ENCODE measurements around the gene PHRF1. TPM values are rescaled to one million over a fixed set of nuclear protein-coding genes. Genes with fewer than 3 reads are reported as not detected.

The PHRF1 gene
- total and polyA plus RNA-seq, 9 of the 15 experiments (the other 6 are each of a cell fraction or from before 2014, with no cell fraction given) = 0.07 to 37.2 (median 7.7) TPM

- TF ChIP-seq U2AF2 (optimal IDR thresholded peaks at IDR 0.05; ENCODE audit: low read depth, low read length) (no peak), ZBTB12 (CRISPR knock-in tag; IDR thresholded peaks at IDR 0.05) (no peak), TAF9B (IDR thresholded peaks at IDR 0.05; ENCODE audit: partially characterized antibody) (no peak)
These were observed 83.3 kb downstream of the PHRF1 start (continued) for GRCh38 chr11:659532-660085.

- peaks cover 85% of the 10 kb centered on the region; the same call in 2 of the 3 replicates for H3K36me3 ChIP-seq (ENCODE audit: control insufficient read depth, insufficient read depth, low read length)
- POLR2A ChIA-PET = interaction anchor here (0.7 to 1.2 kb wide), 4 partner anchors 12 to 84 kb away, joined by 3 to 4 read pairs (median 3); partner anchors contain the start of genes DEAF1 and TMEM80
- FAIRE-seq (no peak), ATAC-seq (no peak), DNase-seq (ENCODE audit: extremely low read depth in 1 of 4, low spot score in 3 of 4) (peak in 1 of 4 experiments; percentile 8)
- in situ Hi-C loops (cut with MboI) (no loop called here), intact Hi-C loops (cut with micrococcal nuclease) (no loop called here)
- peaks cover 2% of the 10 kb centered on the region; the same call in 1 of the 2 replicates for H3K9me3 ChIP-seq (replicated peaks; ENCODE audit: control insufficient read depth, insufficient read depth, low read depth, low read length)
- H3K9ac ChIP-seq (ENCODE audit: insufficient read depth in 1 of 2, low read depth in 2 of 2, low read length in 2 of 2) = peak overlapping the region in 1 of 2 experiments; percentile 41; a peak in 1 of 4 replicates
- H3K9me1 ChIP-seq (ENCODE audit: control insufficient read depth, insufficient read depth, low read length) = no peaks in the 10 kb centered on the region
- BruUV-seq (replicated peaks) = no TSS peak
- H4K20me1 ChIP-seq (replicated peaks; ENCODE audit: control insufficient read depth, insufficient read depth, low read length) = no peaks in the 10 kb centered on the region
- H3K79me2 ChIP-seq (ENCODE audit: control insufficient read depth, insufficient read depth, low read length) = peaks cover 14% of the 10 kb centered on the region
- no peaks in the 10 kb centered on the region for H3K27me3 ChIP-seq (ENCODE audit: control insufficient read depth in 2 of 2, insufficient read depth in 2 of 2, low read length in 2 of 2)
- H2AFZ ChIP-seq (ENCODE audit: low read depth, low read length) = no peak overlapping the region
- H3K4me2 ChIP-seq (ENCODE audit: insufficient read depth, low read length) = no peak overlapping the region
- 93% methylated on average over 15 of the region's 19 CpGs for WGBS (ENCODE audit: insufficient coverage, low coverage, missing lambda C conversion rate)
- no peak overlapping the region for H3K4me3 ChIP-seq
- no peak overlapping the region for H3K27ac ChIP-seq (ENCODE audit: extremely low read depth, low read depth, low read length)
- CTCF ChIA-PET (ENCODE audit: low intra/inter-chr PET ratio) = no interaction called here
- peaks cover 3 to 26% of the 10 kb centered on the region in 2 experiments; a peak in 4 of 5 replicates for H3K4me1 ChIP-seq (replicated peaks in 1 of 2; ENCODE audit: control insufficient read depth in 2 of 2, insufficient read depth in 2 of 2, low read length in 2 of 2)
- TF ChIP-seq PHF21A (IDR thresholded peaks at IDR 0.05; ENCODE audit: borderline replicate concordance, low read depth) (no peak), MBD2 (IDR thresholded peaks at IDR 0.05; ENCODE audit: borderline replicate concordance, low read depth) (no peak), ELF4 (CRISPR knock-in tag; IDR thresholded peaks at IDR 0.05) (no peak), ESRRB (CRISPR knock-in tag; IDR thresholded peaks at IDR 0.05; ENCODE audit: borderline replicate concordance) (no peak), FOXP1 (CRISPR knock-in tag; IDR thresholded peaks at IDR 0.05) (no peak), ILK (tag; IDR thresholded peaks at IDR 0.05; ENCODE audit: borderline replicate concordance, low read depth) (no peak), ATF3 (IDR thresholded peaks at IDR 0.05) (no peak), ATF3 (CRISPR knock-in tag; conservative IDR thresholded peaks at IDR 0.05) (no peak), HMGN3 (IDR thresholded peaks at IDR 0.05; ENCODE audit: borderline replicate concordance, extremely low read depth, insufficient read length, low read depth, low read length) (no peak), EP400 (IDR thresholded peaks at IDR 0.05) (no peak)
- TF ChIP-seq, protein P1, sequence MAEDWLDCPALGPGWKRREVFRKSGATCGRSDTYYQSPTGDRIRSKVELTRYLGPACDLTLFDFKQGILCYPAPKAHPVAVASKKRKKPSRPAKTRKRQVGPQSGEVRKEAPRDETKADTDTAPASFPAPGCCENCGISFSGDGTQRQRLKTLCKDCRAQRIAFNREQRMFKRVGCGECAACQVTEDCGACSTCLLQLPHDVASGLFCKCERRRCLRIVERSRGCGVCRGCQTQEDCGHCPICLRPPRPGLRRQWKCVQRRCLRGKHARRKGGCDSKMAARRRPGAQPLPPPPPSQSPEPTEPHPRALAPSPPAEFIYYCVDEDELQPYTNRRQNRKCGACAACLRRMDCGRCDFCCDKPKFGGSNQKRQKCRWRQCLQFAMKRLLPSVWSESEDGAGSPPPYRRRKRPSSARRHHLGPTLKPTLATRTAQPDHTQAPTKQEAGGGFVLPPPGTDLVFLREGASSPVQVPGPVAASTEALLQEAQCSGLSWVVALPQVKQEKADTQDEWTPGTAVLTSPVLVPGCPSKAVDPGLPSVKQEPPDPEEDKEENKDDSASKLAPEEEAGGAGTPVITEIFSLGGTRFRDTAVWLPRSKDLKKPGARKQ (CRISPR knock-in tag; IDR thresholded peaks at IDR 0.05) = no peak
- TF ChIP-seq, protein P2, sequence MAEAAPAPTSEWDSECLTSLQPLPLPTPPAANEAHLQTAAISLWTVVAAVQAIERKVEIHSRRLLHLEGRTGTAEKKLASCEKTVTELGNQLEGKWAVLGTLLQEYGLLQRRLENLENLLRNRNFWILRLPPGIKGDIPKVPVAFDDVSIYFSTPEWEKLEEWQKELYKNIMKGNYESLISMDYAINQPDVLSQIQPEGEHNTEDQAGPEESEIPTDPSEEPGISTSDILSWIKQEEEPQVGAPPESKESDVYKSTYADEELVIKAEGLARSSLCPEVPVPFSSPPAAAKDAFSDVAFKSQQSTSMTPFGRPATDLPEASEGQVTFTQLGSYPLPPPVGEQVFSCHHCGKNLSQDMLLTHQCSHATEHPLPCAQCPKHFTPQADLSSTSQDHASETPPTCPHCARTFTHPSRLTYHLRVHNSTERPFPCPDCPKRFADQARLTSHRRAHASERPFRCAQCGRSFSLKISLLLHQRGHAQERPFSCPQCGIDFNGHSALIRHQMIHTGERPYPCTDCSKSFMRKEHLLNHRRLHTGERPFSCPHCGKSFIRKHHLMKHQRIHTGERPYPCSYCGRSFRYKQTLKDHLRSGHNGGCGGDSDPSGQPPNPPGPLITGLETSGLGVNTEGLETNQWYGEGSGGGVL (CRISPR knock-in tag; IDR thresholded peaks at IDR 0.05) = no peak
These were observed 84.0 kb downstream of the PHRF1 start for GRCh38 chr11:660281-660680.

Measured in K562 (cell line).